Keratinocyte (primary cell): Measurements from ENCODE around the gene GANC. TPM values are rescaled to one million over a fixed set of nuclear protein-coding genes. Genes with fewer than 3 reads are reported as not detected.

Experiments
- DNase-seq: peaks from one replicate; pipeline ENCODE4 v3.0.0-alpha.2; 2011; ENCODE audit warnings: low read depth, missing footprints, low spot score
- FAIRE-seq: peaks from 2 replicates; lab custom pipeline; 2011; peaks lifted over from hg19 to GRCh38; lab: Jason Lieb, UNC
- H2AFZ ChIP-seq: 2 replicates; pipeline ENCODE4 v1.6.0; 2012; ENCODE audit warnings: low read length, control low read depth, inconsistent platforms; ENCODE audit not compliant: control insufficient read depth
- H3K27ac ChIP-seq: 2 replicates; pipeline ENCODE4 v1.5.1; 2011; ENCODE audit warnings: low read length; ENCODE audit not compliant: control insufficient read depth, insufficient read depth
- H3K27me3 ChIP-seq: 3 replicates; pipeline ENCODE4 v1.6.0; 2011; ENCODE audit warnings: low read length; ENCODE audit not compliant: control insufficient read depth, insufficient read depth; ENCODE audit errors: extremely low read depth
- H3K36me3 ChIP-seq, 2 experiments: 2 replicates in 1 of 2; 3 replicates in 1 of 2; pipeline ENCODE4 v1.5.1; 2011; ENCODE audit warnings: low read length in 2 of 2, mild to moderate bottlenecking in 1 of 2; ENCODE audit not compliant: control insufficient read depth in 2 of 2, insufficient read depth in 2 of 2; ENCODE audit errors: extremely low read depth in 1 of 2
- H3K4me1 ChIP-seq: 3 replicates; pipeline ENCODE4 v1.5.1; 2011; ENCODE audit warnings: low read length; ENCODE audit not compliant: control insufficient read depth, insufficient read depth; ENCODE audit errors: extremely low read depth
- H3K4me2 ChIP-seq: 3 replicates; pipeline ENCODE4 v1.6.0; 2011; ENCODE audit warnings: low read depth, low read length; ENCODE audit not compliant: control insufficient read depth, insufficient read depth; ENCODE audit errors: extremely low read depth
- H3K4me3 ChIP-seq, 3 experiments: fragments of 200-600 bp in 1 of 3; sonication (generic) in 1 of 3; 2 replicates in 2 of 3; 3 replicates in 1 of 3; pipeline ENCODE4 v1.5.1; 2011 to 2016; ENCODE audit warnings: low read length in 3 of 3, mild to moderate bottlenecking in 3 of 3, control low read depth in 2 of 3, inconsistent platforms in 1 of 3, low read depth in 1 of 3, mixed read lengths in 1 of 3, mixed run types in 1 of 3, moderate library complexity in 1 of 3; ENCODE audit not compliant: control insufficient read depth in 2 of 3, insufficient read depth in 2 of 3; ENCODE audit errors: extremely low read depth in 1 of 3
- H3K79me2 ChIP-seq: 2 replicates; pipeline ENCODE4 v1.6.0; 2012; ENCODE audit warnings: low read length; ENCODE audit not compliant: control insufficient read depth, insufficient read depth
- H3K9ac ChIP-seq: 3 replicates; pipeline ENCODE4 v1.6.0; 2011; ENCODE audit warnings: low read length; ENCODE audit not compliant: control insufficient read depth, insufficient read depth; ENCODE audit errors: extremely low read depth
- H3K9me1 ChIP-seq: 3 replicates; pipeline ENCODE4 v1.6.0; 2011; ENCODE audit warnings: low read length; ENCODE audit not compliant: control insufficient read depth, insufficient read depth; ENCODE audit errors: extremely low read depth
- H3K9me3 ChIP-seq: 2 replicates; pipeline ENCODE4 v1.5.1; 2012; ENCODE audit warnings: low read depth, low read length; ENCODE audit not compliant: control insufficient read depth
- H4K20me1 ChIP-seq: 3 replicates; pipeline ENCODE4 v1.6.0; 2011; ENCODE audit warnings: low read length; ENCODE audit not compliant: control insufficient read depth, insufficient read depth; ENCODE audit errors: extremely low read depth
- EZH2 ChIP-seq: IDR thresholded peaks from one replicate; pipeline ENCODE4 v1.6.1; 2012; ENCODE audit warnings: inconsistent platforms, mild to moderate bottlenecking, low read length, moderate library complexity
- dilution Hi-C: fragments of 300-500 bp; cut with MboI; formaldehyde crosslinking; loops from one replicate; pipeline ENCODE4 v1.7.0; 2020; ENCODE audit warnings: low sequenced_read_pairs; ENCODE audit not compliant: extremely low pct_ligation_motif_present
- polyA plus RNA-seq, 5 experiments: library from polyadenylated mRNA; depleted of rRNA in 3 of 5; stranded (reverse) in 3 of 5; stranded (forward) in 1 of 5; unstranded in 1 of 5; fragments of >200 nt; gene quantifications; 1 replicate in 1 of 5; 2 replicates in 3 of 5; 3 replicates in 1 of 5; pipeline versions ENCODE4 v1.2.1 to v1.2.3, GENCODE V29; 2011 to 2012; ENCODE audit warnings: missing spikeins in 2 of 5, low read depth in 1 of 5, low replicate concordance in 1 of 5
- TF ChIP-seq, protein P1 (sequence below), 3 experiments: IDR thresholded peaks in 1 of 3; conservative IDR thresholded peaks in 1 of 3; optimal IDR thresholded peaks in 1 of 3; 2 replicates in 2 of 3; 3 replicates in 1 of 3; pipeline versions ENCODE3 to v1.5.1; 2011; ENCODE audit warnings: low read length in 3 of 3, mild to moderate bottlenecking in 3 of 3, moderate library complexity in 2 of 3, control low read depth in 1 of 3, inconsistent platforms in 1 of 3; ENCODE audit not compliant: insufficient read depth in 2 of 3; ENCODE audit errors: extremely low read depth in 1 of 3

The GANC gene
- polyA plus RNA-seq, 1 donor (not counting 4 experiments of a cell fraction or from before 2014, with no cell fraction given) = 46.2 TPM

DNA sequence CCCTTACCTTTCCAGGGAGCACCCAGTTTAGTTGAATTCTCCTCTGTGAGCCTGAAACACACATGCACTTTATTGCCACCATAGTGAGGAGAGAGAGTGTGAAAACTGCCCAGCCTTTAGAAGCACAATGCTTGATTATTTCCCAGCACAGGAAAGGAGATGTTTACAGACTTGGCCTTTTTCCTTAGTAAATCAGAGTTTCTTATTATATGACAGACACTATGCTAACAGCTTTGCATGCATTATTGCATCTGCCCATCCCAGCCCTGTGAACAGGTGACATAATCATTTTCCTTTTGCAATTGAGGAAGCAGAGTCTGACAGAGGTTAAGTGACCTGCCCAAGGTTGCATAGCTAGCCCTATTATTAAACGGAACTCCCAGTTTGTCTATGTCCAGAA lies 122.8 kb downstream of the GANC start:
- Histone ChIP-seq H3K9ac (no peak overlapping the region), H3K36me3 (peaks cover 0 to 14% of the 10 kb centered on the region in 2 experiments), H3K27ac (no peak overlapping the region), H2AFZ (no peak overlapping the region), H3K79me2 (no peaks in the 10 kb centered on the region), H3K9me1 (no peaks in the 10 kb centered on the region), H3K4me3 (no peak overlapping the region), H3K9me3 (no peaks in the 10 kb centered on the region), H3K27me3 (no peaks in the 10 kb centered on the region), H3K4me2 (no peak overlapping the region), H3K4me1 (no peaks in the 10 kb centered on the region), H4K20me1 (no peaks in the 10 kb centered on the region)
- dilution Hi-C loops = no loop called here
- DNase-seq (no peak), FAIRE-seq (no peak)
- TF ChIP-seq EZH2 = no peak
- TF ChIP-seq, protein P1, sequence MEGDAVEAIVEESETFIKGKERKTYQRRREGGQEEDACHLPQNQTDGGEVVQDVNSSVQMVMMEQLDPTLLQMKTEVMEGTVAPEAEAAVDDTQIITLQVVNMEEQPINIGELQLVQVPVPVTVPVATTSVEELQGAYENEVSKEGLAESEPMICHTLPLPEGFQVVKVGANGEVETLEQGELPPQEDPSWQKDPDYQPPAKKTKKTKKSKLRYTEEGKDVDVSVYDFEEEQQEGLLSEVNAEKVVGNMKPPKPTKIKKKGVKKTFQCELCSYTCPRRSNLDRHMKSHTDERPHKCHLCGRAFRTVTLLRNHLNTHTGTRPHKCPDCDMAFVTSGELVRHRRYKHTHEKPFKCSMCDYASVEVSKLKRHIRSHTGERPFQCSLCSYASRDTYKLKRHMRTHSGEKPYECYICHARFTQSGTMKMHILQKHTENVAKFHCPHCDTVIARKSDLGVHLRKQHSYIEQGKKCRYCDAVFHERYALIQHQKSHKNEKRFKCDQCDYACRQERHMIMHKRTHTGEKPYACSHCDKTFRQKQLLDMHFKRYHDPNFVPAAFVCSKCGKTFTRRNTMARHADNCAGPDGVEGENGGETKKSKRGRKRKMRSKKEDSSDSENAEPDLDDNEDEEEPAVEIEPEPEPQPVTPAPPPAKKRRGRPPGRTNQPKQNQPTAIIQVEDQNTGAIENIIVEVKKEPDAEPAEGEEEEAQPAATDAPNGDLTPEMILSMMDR (optimal IDR thresholded peaks at IDR 0.05 in 1 of 3, IDR thresholded peaks at IDR 0.05 in 1 of 3, conservative IDR thresholded peaks at IDR 0.05 in 1 of 3; ENCODE audit: extremely low read depth in 1 of 3, insufficient read depth in 2 of 3, low read length in 3 of 3) = no peak

- Histone ChIP-seq H2AFZ (no peak overlapping the region), H3K9me3 (no peaks in the 10 kb centered on the region), H4K20me1 (no peaks in the 10 kb centered on the region), H3K36me3 (peaks cover 0 to 28% of the 10 kb centered on the region in 2 experiments), H3K4me2 (no peak overlapping the region), H3K79me2 (no peaks in the 10 kb centered on the region), H3K27ac (no peak overlapping the region), H3K27me3 (no peaks in the 10 kb centered on the region), H3K4me3 (no peak overlapping the region), H3K9ac (no peak overlapping the region), H3K4me1 (peaks cover 10% of the 10 kb centered on the region), H3K9me1 (no peaks in the 10 kb centered on the region)
- TF ChIP-seq, protein P1 (optimal IDR thresholded peaks at IDR 0.05 in 1 of 3, IDR thresholded peaks at IDR 0.05 in 1 of 3, conservative IDR thresholded peaks at IDR 0.05 in 1 of 3; ENCODE audit: extremely low read depth in 1 of 3, insufficient read depth in 2 of 3, low read length in 3 of 3) = no peak
- no peak for TF ChIP-seq EZH2
- FAIRE-seq (no peak), DNase-seq (no peak)
- dilution Hi-C loops = no loop called here
These were observed 128.8 kb downstream of the GANC start for GRCh38 chr15:42401544-42402454.
